Esophagus squamous epithelium (tissue), 5 donors: ENCODE measurements around the gene TRPV2. TPM values are rescaled to one million over a fixed set of nuclear protein-coding genes. Genes with fewer than 3 reads are reported as not detected.
"Not testable (repeated sequence)": the region's sequence is repeated elsewhere in the genome, so short reads cannot be mapped to it uniquely, and the experiment has no call there.

ENCODE experiments used
- DNase-seq: peaks from one replicate; lab custom pipeline; 2025; lab: John Stamatoyannopoulos, UW
- H3K27ac ChIP-seq, 4 donors: fragments of 200-600 bp; sonication (generic); one replicate each; pipeline ENCODE4 v1.5.1; 2016 to 2019; ENCODE audit warnings: mild to moderate bottlenecking in 1 of 4
- H3K27me3 ChIP-seq, 4 donors: fragments of 200-600 bp; sonication (generic); 1 replicate in 3 of 4; 2 replicates in 1 of 4; pipeline versions ENCODE4 v1.5.1 to v1.6.0; 2017 to 2021; ENCODE audit warnings: antibody characterized with exemption in 1 of 4
- H3K36me3 ChIP-seq, 3 donors: fragments of 200-600 bp; sonication (generic); one replicate each; pipeline ENCODE4 v1.5.1; 2016 to 2019
- H3K4me1 ChIP-seq, 3 donors: fragments of 200-600 bp; sonication (generic); one replicate each; pipeline ENCODE4 v1.5.1; 2017 to 2019
- H3K4me3 ChIP-seq, 4 donors: fragments of 200-600 bp; sonication (generic); 1 replicate in 3 of 4; 2 replicates in 1 of 4; pipeline ENCODE4 v1.5.1; 2016 to 2019; ENCODE audit warnings: mild to moderate bottlenecking in 2 of 4, moderate library complexity in 1 of 4
- H3K9me3 ChIP-seq, 3 donors: fragments of 200-600 bp; sonication (generic); one replicate each; pipeline ENCODE4 v1.5.1; 2016 to 2019
- CTCF ChIP-seq, 6 experiments: fragments of 450-650 bp in 4 of 6; fragments of 200-600 bp in 2 of 6; sonication (generic) in 2 of 6; IDR thresholded peaks; one replicate each; pipeline ENCODE4 v1.5.1; 2016 to 2019; ENCODE audit warnings: antibody characterized with exemption in 6 of 6, mild to moderate bottlenecking in 4 of 6, moderate library complexity in 4 of 6
- POLR2A ChIP-seq, 4 donors: fragments of 450-650 bp; IDR thresholded peaks; one replicate each; pipeline ENCODE4 v1.6.1; 2017; ENCODE audit warnings: antibody characterized with exemption in 4 of 4, mild to moderate bottlenecking in 4 of 4, moderate library complexity in 3 of 4
- WGBS, 2 donors: methylation state at CpG; one replicate each; pipeline ENCODE4 v1.1.5; 2018; 5-methylcytosine and 5-hydroxymethylcytosine counted together
- intact Hi-C: fragments of 100-400 bp; cut with DNase I; formaldehyde crosslinking; loops from one replicate; pipeline ENCODE4 v1.15.0; 2022
- total RNA-seq, 4 donors: library from RNA; depleted of rRNA; stranded (reverse); fragments of >200 nt; gene quantifications; one replicate each; pipeline ENCODE4 v1.1.0, GENCODE V29; 2016
- donor health status: DM: yes; HTN: yes; CAD: no.

Gene TRPV2
- total RNA-seq, 4 donors from 2014 or later: 1.7 to 8.4 (median 2.5) TPM

- Histone ChIP-seq H3K36me3 (peaks cover 4 to 20% (median 10%) of the 10 kb centered on the region in 3 donors), H3K4me1 (peaks cover 23 to 75% (median 25%) of the 10 kb centered on the region in 3 donors), H3K27me3 (no peaks in the 10 kb centered on the region), H3K9me3 (no peaks in the 10 kb centered on the region), H3K27ac (peak overlapping the region in 1 of 4 donors; percentile 99), H3K4me3 (peak overlapping the region in 2 of 4 donors; percentile 2 to 18)
- no peak for TF ChIP-seq POLR2A (IDR thresholded peaks at IDR 0.05)
- no peak for TF ChIP-seq CTCF (IDR thresholded peaks at IDR 0.05)
- intact Hi-C loops: no loop called here
- WGBS, 2 donors: 47 to 54% methylated on average over 4 of the region's 4 CpGs
- DNase-seq: no peak
Measured at GRCh38 chr17:16383216-16383615, 32.2 kb upstream of the TRPV2 start.

- Histone ChIP-seq H3K9me3 (no peaks in the 10 kb centered on the region), H3K4me1 (peaks cover 23 to 68% (median 25%) of the 10 kb centered on the region in 3 donors), H3K4me3 (peak overlapping the region in 1 of 4 donors; percentile 18), H3K36me3 (peaks cover 4 to 20% (median 10%) of the 10 kb centered on the region in 3 donors), H3K27me3 (no peaks in the 10 kb centered on the region), H3K27ac (peak overlapping the region in 1 of 4 donors; percentile 99)
- no peak for TF ChIP-seq CTCF (IDR thresholded peaks at IDR 0.05)
- TF ChIP-seq POLR2A (IDR thresholded peaks at IDR 0.05): no peak
- intact Hi-C loops: no loop called here
- 71 to 72% methylated on average over 4 to 5 of the region's 5 CpGs for WGBS, 2 donors
- DNase-seq: no peak
Measured at GRCh38 chr17:16383772-16384287, 31.5 kb upstream of the TRPV2 start.

GRCh38 chr17:16384557-16384956 lies 30.8 kb upstream of the TRPV2 start:
- intact Hi-C loops: no loop called here

GRCh38 chr17:16386126-16386507 lies 29.3 kb upstream of the TRPV2 start:
- intact Hi-C loops: not testable (repeated sequence)
- H3K36me3 ChIP-seq: peaks cover 4 to 20% (median 10%) of the 10 kb centered on the region in 3 donors

More at GRCh38 chr17:16384557-16384956, 30.8 kb upstream of the TRPV2 start:
- DNase-seq: no peak
- no peaks in the 10 kb centered on the region for H3K27me3 ChIP-seq
- H3K9me3 ChIP-seq: no peaks in the 10 kb centered on the region
- H3K4me3 ChIP-seq: no peak overlapping the region
- peaks cover 23 to 61% (median 25%) of the 10 kb centered on the region in 3 donors for H3K4me1 ChIP-seq
- WGBS, 2 donors: 66 to 68% methylated on average over 5 of the region's 5 CpGs
- H3K27ac ChIP-seq: no peak overlapping the region
- H3K36me3 ChIP-seq: peaks cover 4 to 20% (median 10%) of the 10 kb centered on the region in 3 donors
- TF ChIP-seq CTCF (IDR thresholded peaks at IDR 0.05): no peak
- TF ChIP-seq POLR2A (IDR thresholded peaks at IDR 0.05): no peak

GRCh38 chr17:16391451-16391850 lies 23.9 kb upstream of the TRPV2 start:
- H3K4me3 ChIP-seq: no peak overlapping the region
- H3K4me1 ChIP-seq: peaks cover 0 to 9% (median under 1%) of the 10 kb centered on the region in 3 donors
- no peaks in the 10 kb centered on the region for H3K27me3 ChIP-seq
- DNase-seq: no peak
- H3K27ac ChIP-seq: no peak overlapping the region
- H3K36me3 ChIP-seq: no peaks in the 10 kb centered on the region
- intact Hi-C loops: no loop called here
- H3K9me3 ChIP-seq: no peaks in the 10 kb centered on the region
- WGBS, 2 donors: 92 to 100% methylated on average over 2 to 10 of the region's 13 CpGs
- TF ChIP-seq CTCF (IDR thresholded peaks at IDR 0.05) (no peak), POLR2A (IDR thresholded peaks at IDR 0.05) (no peak)

More at GRCh38 chr17:16386126-16386507, 29.3 kb upstream of the TRPV2 start:
- 36 to 57% methylated on average over 15 to 18 of the region's 23 CpGs for WGBS, 2 donors
- Histone ChIP-seq H3K27ac (peak overlapping the region in 1 of 4 donors; percentile 40), H3K4me3 (peak overlapping the region in 3 of 4 donors; percentile 49 to 68 (median 49)), H3K4me1 (peaks cover 23 to 52% (median 25%) of the 10 kb centered on the region in 3 donors)
- H3K27me3 ChIP-seq, DNase-seq, H3K9me3 ChIP-seq: not testable (repeated sequence)

- intact Hi-C loops, H3K4me1 ChIP-seq, H3K36me3 ChIP-seq, DNase-seq, H3K9me3 ChIP-seq, H3K27ac ChIP-seq, H3K4me3 ChIP-seq, H3K27me3 ChIP-seq: not testable (repeated sequence)
- 56 to 79% methylated on average over 3 to 7 of the region's 11 CpGs for WGBS, 2 donors
Measured at GRCh38 chr17:16392491-16392890, 22.9 kb upstream of the TRPV2 start.

- 57 to 75% methylated on average over 4 of the region's 4 CpGs for WGBS, 2 donors
- H3K36me3 ChIP-seq, H3K27ac ChIP-seq, H3K4me1 ChIP-seq, H3K27me3 ChIP-seq, H3K4me3 ChIP-seq, H3K9me3 ChIP-seq, DNase-seq, intact Hi-C loops: not testable (repeated sequence)
Measured at GRCh38 chr17:16395887-16396286, 19.5 kb upstream of the TRPV2 start.

GRCh38 chr17:16396693-16397092 lies 18.7 kb upstream of the TRPV2 start:
- H3K36me3 ChIP-seq, H3K27ac ChIP-seq, H3K4me1 ChIP-seq, DNase-seq, H3K27me3 ChIP-seq, H3K4me3 ChIP-seq, H3K9me3 ChIP-seq, intact Hi-C loops: not testable (repeated sequence)
- WGBS, 2 donors: 71 to 80% methylated on average over 2 of the region's 2 CpGs
